ENCODE results near the gene UQCC2.

Gene UQCC2

DNA sequence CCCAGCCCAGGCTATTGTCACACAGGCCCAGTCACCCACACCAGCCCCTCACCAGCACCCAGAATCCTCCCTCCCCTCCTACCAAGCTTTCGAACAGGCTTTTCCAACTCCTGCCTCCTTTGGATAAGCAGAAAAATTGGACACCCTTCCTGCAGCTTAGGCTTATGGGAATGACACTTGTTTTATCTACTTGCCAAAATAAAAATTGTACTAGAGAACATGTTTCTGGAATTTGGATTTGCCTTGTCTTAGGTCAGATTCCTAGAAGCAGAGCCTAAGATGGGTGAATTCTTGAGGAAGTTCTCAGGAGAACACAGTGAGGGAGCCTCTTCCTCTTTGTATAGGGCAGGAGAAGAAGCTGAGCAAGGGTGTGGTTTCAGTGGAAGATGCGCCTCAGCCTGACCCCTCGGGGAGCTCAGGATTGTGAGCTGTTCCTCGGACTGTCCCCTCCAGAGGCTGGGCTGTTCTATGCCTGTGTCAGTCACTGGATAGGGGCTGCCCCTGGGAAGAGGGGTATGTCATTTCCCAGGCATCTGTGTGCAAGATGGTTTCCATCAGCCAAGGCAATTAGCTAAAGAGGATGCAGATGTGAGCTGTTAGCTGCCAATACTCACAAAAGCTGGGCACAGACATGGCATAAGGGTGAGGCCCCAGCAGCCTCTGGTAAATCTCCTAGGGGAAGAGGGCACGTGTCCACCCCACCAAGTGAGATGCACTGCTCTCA is 56.5 kb downstream of the UQCC2 start:
- no peak for DNase-seq (ENCODE audit: low read depth)

DNA sequence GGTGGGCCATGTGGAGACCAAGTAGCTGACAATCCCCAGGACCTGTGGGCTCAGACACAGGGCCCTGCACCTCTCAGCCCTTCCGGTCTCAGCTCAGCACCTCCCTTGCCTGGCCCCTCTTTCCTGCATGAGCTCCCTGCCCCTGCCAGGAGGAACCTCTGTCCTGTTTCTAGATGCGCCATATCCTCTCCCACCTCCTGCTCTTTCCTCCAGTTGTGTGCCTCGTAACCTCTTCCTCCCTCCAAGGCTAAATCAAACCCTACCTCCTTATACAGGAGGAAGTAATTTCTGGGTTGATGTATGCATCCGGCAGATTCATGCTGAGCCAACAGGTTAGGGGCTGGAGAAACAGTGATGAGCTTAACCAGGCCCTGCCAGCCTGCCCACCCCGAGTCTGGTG is 59.5 kb downstream of the UQCC2 start:
- DNase-seq (ENCODE audit: low read depth): no peak

- DNase-seq (ENCODE audit: low read depth): no peak
Measured at GRCh38 chr6:33651403-33651802, 60.1 kb downstream of the UQCC2 start.
